ENCODE results near the gene CA10. TPM values are rescaled to one million over a fixed set of nuclear protein-coding genes. Genes with fewer than 3 reads are reported as not detected.
A peak's percentile ranks its signal among the peaks of the same experiment; 100 is the strongest.

Gene CA10
- total RNA-seq, 1 donor from 2014 or later: 2.2 TPM

DNA sequence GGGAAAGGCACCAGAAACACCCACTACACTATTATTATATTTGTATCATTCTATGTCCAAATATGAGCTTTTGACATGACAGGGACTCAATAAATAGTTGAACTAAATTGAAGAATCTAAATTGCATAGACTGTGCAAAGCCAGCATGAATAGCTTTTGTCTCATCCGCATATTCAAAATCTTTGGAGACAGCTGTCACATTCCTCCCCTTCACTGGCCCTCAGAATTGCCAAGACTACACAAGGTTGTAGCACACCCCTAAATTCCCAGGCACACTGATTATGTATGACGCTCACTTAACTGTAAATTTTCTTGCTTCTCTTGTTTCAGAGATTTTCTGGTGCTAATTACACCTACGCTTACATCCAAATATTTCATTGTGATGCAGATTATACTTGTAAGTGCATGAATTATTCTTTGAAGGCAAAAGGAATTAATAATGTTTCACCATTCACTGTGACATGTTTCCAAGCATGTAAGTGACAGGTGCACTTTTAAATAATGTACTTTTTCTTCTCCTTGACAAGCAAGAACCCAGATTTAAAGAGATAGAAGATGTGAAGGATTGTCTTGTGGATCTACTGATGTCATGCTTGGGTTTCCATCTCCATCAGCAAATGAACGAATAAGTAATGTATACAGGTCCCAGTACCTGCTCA lies 47.5 kb downstream of the CA10 start:
- Mint-ChIP-seq H3K36me3 (no peaks in the 10 kb centered on the region), H3K9me3 (no peaks in the 10 kb centered on the region), H3K27ac (no peak overlapping the region), H3K4me3 (no peak overlapping the region), H3K4me1 (ENCODE audit: unreplicated experiment) (no peaks in the 10 kb centered on the region), H3K27me3 (peaks cover 41% of the 10 kb centered on the region)
- TF ChIP-seq, protein P1, sequence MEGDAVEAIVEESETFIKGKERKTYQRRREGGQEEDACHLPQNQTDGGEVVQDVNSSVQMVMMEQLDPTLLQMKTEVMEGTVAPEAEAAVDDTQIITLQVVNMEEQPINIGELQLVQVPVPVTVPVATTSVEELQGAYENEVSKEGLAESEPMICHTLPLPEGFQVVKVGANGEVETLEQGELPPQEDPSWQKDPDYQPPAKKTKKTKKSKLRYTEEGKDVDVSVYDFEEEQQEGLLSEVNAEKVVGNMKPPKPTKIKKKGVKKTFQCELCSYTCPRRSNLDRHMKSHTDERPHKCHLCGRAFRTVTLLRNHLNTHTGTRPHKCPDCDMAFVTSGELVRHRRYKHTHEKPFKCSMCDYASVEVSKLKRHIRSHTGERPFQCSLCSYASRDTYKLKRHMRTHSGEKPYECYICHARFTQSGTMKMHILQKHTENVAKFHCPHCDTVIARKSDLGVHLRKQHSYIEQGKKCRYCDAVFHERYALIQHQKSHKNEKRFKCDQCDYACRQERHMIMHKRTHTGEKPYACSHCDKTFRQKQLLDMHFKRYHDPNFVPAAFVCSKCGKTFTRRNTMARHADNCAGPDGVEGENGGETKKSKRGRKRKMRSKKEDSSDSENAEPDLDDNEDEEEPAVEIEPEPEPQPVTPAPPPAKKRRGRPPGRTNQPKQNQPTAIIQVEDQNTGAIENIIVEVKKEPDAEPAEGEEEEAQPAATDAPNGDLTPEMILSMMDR (conservative IDR thresholded peaks at IDR 0.05): no peak
- DNase-seq (ENCODE audit: extremely low spot score, unreplicated experiment): no peak

- H3K4me1 Mint-ChIP-seq (ENCODE audit: unreplicated experiment): no peaks in the 10 kb centered on the region
- H3K27ac Mint-ChIP-seq: no peak overlapping the region
- TF ChIP-seq, protein P1 (conservative IDR thresholded peaks at IDR 0.05): peak; percentile 95
- H3K4me3 Mint-ChIP-seq: no peak overlapping the region
- no peaks in the 10 kb centered on the region for H3K36me3 Mint-ChIP-seq
- DNase-seq (ENCODE audit: extremely low spot score, unreplicated experiment): no peak
- H3K9me3 Mint-ChIP-seq: no peaks in the 10 kb centered on the region
- peaks cover 33% of the 10 kb centered on the region for H3K27me3 Mint-ChIP-seq
Observed at GRCh38 chr17:52106638-52107261, 51.8 kb downstream of the CA10 start.

GRCh38 chr17:52106072-52106471 lies 52.4 kb downstream of the CA10 start:
- Mint-ChIP-seq H3K27ac (no peak overlapping the region), H3K36me3 (no peaks in the 10 kb centered on the region), H3K9me3 (no peaks in the 10 kb centered on the region), H3K4me1 (ENCODE audit: unreplicated experiment) (no peaks in the 10 kb centered on the region), H3K4me3 (no peak overlapping the region), H3K27me3 (peaks cover 29% of the 10 kb centered on the region)
- TF ChIP-seq, protein P1 (conservative IDR thresholded peaks at IDR 0.05): no peak
- DNase-seq (ENCODE audit: extremely low spot score, unreplicated experiment): no peak

DNA sequence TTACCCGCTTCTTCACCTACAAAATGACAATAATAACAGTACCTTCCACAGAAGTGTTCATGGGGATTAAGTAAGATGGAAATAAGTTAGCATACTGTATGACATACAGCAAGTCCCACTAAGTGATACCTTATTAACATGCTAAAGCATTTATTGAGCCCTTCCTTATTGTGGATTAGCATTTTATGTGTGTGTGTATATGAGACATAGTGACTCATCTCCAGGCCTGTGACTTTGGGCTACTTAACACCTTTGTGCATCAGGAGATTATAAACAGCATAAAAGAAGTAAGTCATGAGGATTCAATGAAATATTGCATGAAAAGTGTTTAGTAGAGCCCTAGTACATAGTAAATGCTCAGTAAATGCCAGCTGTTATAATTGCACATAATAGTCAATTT lies 52.9 kb downstream of the CA10 start:
- Mint-ChIP-seq H3K9me3 (no peaks in the 10 kb centered on the region), H3K4me1 (ENCODE audit: unreplicated experiment) (no peaks in the 10 kb centered on the region), H3K27ac (no peak overlapping the region), H3K4me3 (no peak overlapping the region), H3K36me3 (no peaks in the 10 kb centered on the region), H3K27me3 (peaks cover 27% of the 10 kb centered on the region)
- DNase-seq (ENCODE audit: extremely low spot score, unreplicated experiment): no peak
- TF ChIP-seq, protein P1 (conservative IDR thresholded peaks at IDR 0.05): no peak

- Mint-ChIP-seq H3K4me3 (no peak overlapping the region), H3K27me3 (peaks cover 4% of the 10 kb centered on the region), H3K27ac (no peak overlapping the region), H3K4me1 (ENCODE audit: unreplicated experiment) (no peaks in the 10 kb centered on the region), H3K9me3 (no peaks in the 10 kb centered on the region), H3K36me3 (no peaks in the 10 kb centered on the region)
- DNase-seq (ENCODE audit: extremely low spot score, unreplicated experiment): no peak
- TF ChIP-seq, protein P1 (conservative IDR thresholded peaks at IDR 0.05): no peak
Observed at GRCh38 chr17:52096056-52096455, 62.5 kb downstream of the CA10 start.

Data from type B pancreatic cell (in vitro differentiated cells).